HEK293 (cell line): ENCODE measurements around the gene LKAAEAR1.

ENCODE experiments used
- GLI2 ChIP-seq: fragments of 450-650 bp; formaldehyde crosslinking; IDR thresholded peaks from 2 replicates; pipeline ENCODE4; 2017; ENCODE audit warnings: missing biosample characterization, missing genetic modification characterization, low read depth, borderline replicate concordance
- GLI4 ChIP-seq: fragments of 450-650 bp; formaldehyde crosslinking; IDR thresholded peaks from 2 replicates; pipeline ENCODE4 v1.5.1; 2016; ENCODE audit warnings: missing biosample characterization, missing genetic modification characterization
- SCRT1 ChIP-seq: fragments of 450-650 bp; formaldehyde crosslinking; IDR thresholded peaks from 2 replicates; pipeline ENCODE4 v1.5.1; 2016; ENCODE audit warnings: missing biosample characterization, missing genetic modification characterization, borderline replicate concordance
- ZBTB48 ChIP-seq: fragments of 450-650 bp; formaldehyde crosslinking; IDR thresholded peaks from 2 replicates; pipeline ENCODE4 v1.5.1; 2016; ENCODE audit warnings: missing biosample characterization, missing genetic modification characterization
- ZEB2 ChIP-seq: fragments of 450-650 bp; formaldehyde crosslinking; IDR thresholded peaks from 2 replicates; pipeline ENCODE4 v1.5.1; 2016; ENCODE audit warnings: missing biosample characterization, missing genetic modification characterization
- ZIC2 ChIP-seq: fragments of 450-650 bp; formaldehyde crosslinking; IDR thresholded peaks from 2 replicates; pipeline ENCODE4 v1.5.1; 2016; ENCODE audit warnings: missing biosample characterization, missing genetic modification characterization
- ZNF138 ChIP-seq: fragments of 450-650 bp; formaldehyde crosslinking; IDR thresholded peaks from 2 replicates; pipeline ENCODE4 v1.5.1; 2016; ENCODE audit warnings: missing biosample characterization, missing genetic modification characterization, borderline replicate concordance
- ZNF16 ChIP-seq: fragments of 450-650 bp; formaldehyde crosslinking; IDR thresholded peaks from 2 replicates; pipeline ENCODE4 v1.5.1; 2016; ENCODE audit warnings: low read depth, missing biosample characterization, missing genetic modification characterization
- ZNF239 ChIP-seq: fragments of 450-650 bp; formaldehyde crosslinking; IDR thresholded peaks from 2 replicates; pipeline ENCODE4 v1.5.1; 2016; ENCODE audit warnings: missing biosample characterization, missing genetic modification characterization
- ZNF292 ChIP-seq: fragments of 450-650 bp; formaldehyde crosslinking; IDR thresholded peaks from 2 replicates; pipeline ENCODE4 v1.5.1; 2016; ENCODE audit warnings: low read depth, missing biosample characterization, missing genetic modification characterization, borderline replicate concordance
- ZNF311 ChIP-seq: fragments of 450-650 bp; formaldehyde crosslinking; IDR thresholded peaks from 2 replicates; pipeline ENCODE4 v1.5.1; 2017; ENCODE audit warnings: missing biosample characterization, missing genetic modification characterization, borderline replicate concordance
- ZNF324 ChIP-seq: fragments of 450-650 bp; formaldehyde crosslinking; IDR thresholded peaks from 2 replicates; pipeline ENCODE4 v1.5.1; 2016; ENCODE audit warnings: missing biosample characterization, missing genetic modification characterization
- ZNF335 ChIP-seq: fragments of 450-650 bp; formaldehyde crosslinking; conservative IDR thresholded peaks from 2 replicates; pipeline ENCODE4 v1.5.1; 2016; ENCODE audit warnings: missing biosample characterization, missing genetic modification characterization
- ZNF366 ChIP-seq: fragments of 450-650 bp; formaldehyde crosslinking; conservative IDR thresholded peaks from 2 replicates; pipeline ENCODE4 v1.5.1; 2016; ENCODE audit warnings: missing biosample characterization, missing genetic modification characterization
- ZNF404 ChIP-seq: fragments of 450-650 bp; formaldehyde crosslinking; IDR thresholded peaks from 2 replicates; pipeline ENCODE4 v1.5.1; 2017; ENCODE audit warnings: missing biosample characterization, missing genetic modification characterization
- ZNF433 ChIP-seq: fragments of 450-650 bp; formaldehyde crosslinking; IDR thresholded peaks from 2 replicates; pipeline ENCODE4 v1.5.1; 2016; ENCODE audit warnings: missing biosample characterization, missing genetic modification characterization, low read depth
- ZNF501 ChIP-seq: fragments of 450-650 bp; formaldehyde crosslinking; IDR thresholded peaks from 2 replicates; pipeline ENCODE4 v1.5.1; 2016; ENCODE audit warnings: missing biosample characterization, missing genetic modification characterization
- ZNF514 ChIP-seq: fragments of 450-650 bp; formaldehyde crosslinking; IDR thresholded peaks from 2 replicates; pipeline ENCODE4 v1.5.1; 2016; ENCODE audit warnings: missing biosample characterization, missing genetic modification characterization
- ZNF548 ChIP-seq: fragments of 450-650 bp; formaldehyde crosslinking; IDR thresholded peaks from 2 replicates; pipeline ENCODE4 v1.5.1; 2016; ENCODE audit warnings: missing biosample characterization, missing genetic modification characterization
- ZNF596 ChIP-seq: fragments of 450-650 bp; IDR thresholded peaks from 2 replicates; pipeline ENCODE4 v1.5.0; 2018; ENCODE audit warnings: missing biosample characterization, mild to moderate bottlenecking, missing genetic modification characterization, moderate library complexity
- ZNF624 ChIP-seq: fragments of 450-650 bp; formaldehyde crosslinking; IDR thresholded peaks from 2 replicates; pipeline ENCODE4 v1.5.1; 2017; ENCODE audit warnings: missing biosample characterization, missing genetic modification characterization
- ZNF626 ChIP-seq: fragments of 450-650 bp; sonication (Bioruptor Pico); formaldehyde crosslinking; IDR thresholded peaks from 2 replicates; pipeline ENCODE4 v1.5.1; 2018; ENCODE audit warnings: missing biosample characterization, missing genetic modification characterization, inconsistent platforms
- ZNF660 ChIP-seq: fragments of 450-650 bp; IDR thresholded peaks from 2 replicates; pipeline ENCODE4 v1.5.1; 2018; ENCODE audit warnings: missing biosample characterization, mild to moderate bottlenecking, missing genetic modification characterization
- ZNF701 ChIP-seq: fragments of 450-650 bp; formaldehyde crosslinking; IDR thresholded peaks from 2 replicates; pipeline ENCODE4 v1.5.1; 2016; ENCODE audit warnings: missing biosample characterization, missing genetic modification characterization
- ZNF76 ChIP-seq: fragments of 450-650 bp; formaldehyde crosslinking; IDR thresholded peaks from 2 replicates; pipeline ENCODE4; 2016; ENCODE audit warnings: low read depth, missing biosample characterization, missing genetic modification characterization, borderline replicate concordance
- ZNF776 ChIP-seq: fragments of 450-650 bp; formaldehyde crosslinking; IDR thresholded peaks from 2 replicates; pipeline ENCODE4 v1.5.0; 2017; ENCODE audit warnings: missing biosample characterization, missing genetic modification characterization, borderline replicate concordance
- TF ChIP-seq, protein P1 (sequence below): fragments of 450-650 bp; formaldehyde crosslinking; IDR thresholded peaks from 2 replicates; pipeline ENCODE4 v1.5.1; 2016; ENCODE audit warnings: missing biosample characterization, missing genetic modification characterization
- TF ChIP-seq, protein P2 (sequence below): fragments of 450-650 bp; formaldehyde crosslinking; IDR thresholded peaks from 2 replicates; pipeline ENCODE4 v1.5.1; 2017; ENCODE audit warnings: missing biosample characterization, missing genetic modification characterization
- TF ChIP-seq, protein P3 (sequence below): fragments of 450-650 bp; IDR thresholded peaks from 2 replicates; pipeline ENCODE4 v1.5.1; 2018; ENCODE audit warnings: missing biosample characterization, mild to moderate bottlenecking, missing genetic modification characterization
- TF ChIP-seq, protein P4 (sequence below): fragments of 450-650 bp; formaldehyde crosslinking; IDR thresholded peaks from 2 replicates; pipeline ENCODE4 v1.5.1; 2016; ENCODE audit warnings: missing biosample characterization, missing genetic modification characterization
- TF ChIP-seq, protein P5 (sequence below): fragments of 450-650 bp; formaldehyde crosslinking; IDR thresholded peaks from 2 replicates; pipeline ENCODE4 v1.5.1; 2017; ENCODE audit warnings: missing biosample characterization, missing genetic modification characterization
- TF ChIP-seq, protein P6 (sequence below): fragments of 450-650 bp; formaldehyde crosslinking; IDR thresholded peaks from 2 replicates; pipeline ENCODE4 v1.5.1; 2016; ENCODE audit warnings: missing biosample characterization, missing genetic modification characterization

The LKAAEAR1 gene

DNA sequence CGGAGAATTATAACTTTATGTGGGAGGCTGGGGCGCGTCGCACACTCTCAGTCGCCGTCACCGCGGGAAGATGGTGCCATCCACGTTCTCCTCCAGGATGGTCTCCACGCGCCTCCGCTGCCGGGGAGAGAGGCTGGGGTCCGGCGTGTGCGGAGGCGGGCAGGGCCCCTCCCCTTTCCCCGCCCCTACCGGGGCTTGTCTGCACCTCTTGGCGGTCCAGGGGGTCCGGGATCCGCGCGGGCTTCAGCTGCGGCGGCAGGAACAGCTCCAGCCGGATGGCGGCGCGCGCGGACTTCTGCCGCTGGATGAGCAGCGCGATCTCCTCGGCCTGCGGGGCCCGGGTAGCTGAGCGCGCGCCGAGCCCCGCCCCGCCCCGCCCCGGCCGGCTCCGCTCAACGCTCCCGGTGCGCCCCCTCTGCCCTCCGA, 807 bp downstream of the LKAAEAR1 start (continued):
- TF ChIP-seq, protein P1, sequence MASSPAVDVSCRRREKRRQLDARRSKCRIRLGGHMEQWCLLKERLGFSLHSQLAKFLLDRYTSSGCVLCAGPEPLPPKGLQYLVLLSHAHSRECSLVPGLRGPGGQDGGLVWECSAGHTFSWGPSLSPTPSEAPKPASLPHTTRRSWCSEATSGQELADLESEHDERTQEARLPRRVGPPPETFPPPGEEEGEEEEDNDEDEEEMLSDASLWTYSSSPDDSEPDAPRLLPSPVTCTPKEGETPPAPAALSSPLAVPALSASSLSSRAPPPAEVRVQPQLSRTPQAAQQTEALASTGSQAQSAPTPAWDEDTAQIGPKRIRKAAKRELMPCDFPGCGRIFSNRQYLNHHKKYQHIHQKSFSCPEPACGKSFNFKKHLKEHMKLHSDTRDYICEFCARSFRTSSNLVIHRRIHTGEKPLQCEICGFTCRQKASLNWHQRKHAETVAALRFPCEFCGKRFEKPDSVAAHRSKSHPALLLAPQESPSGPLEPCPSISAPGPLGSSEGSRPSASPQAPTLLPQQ, result no peak
- TF ChIP-seq, protein P2, sequence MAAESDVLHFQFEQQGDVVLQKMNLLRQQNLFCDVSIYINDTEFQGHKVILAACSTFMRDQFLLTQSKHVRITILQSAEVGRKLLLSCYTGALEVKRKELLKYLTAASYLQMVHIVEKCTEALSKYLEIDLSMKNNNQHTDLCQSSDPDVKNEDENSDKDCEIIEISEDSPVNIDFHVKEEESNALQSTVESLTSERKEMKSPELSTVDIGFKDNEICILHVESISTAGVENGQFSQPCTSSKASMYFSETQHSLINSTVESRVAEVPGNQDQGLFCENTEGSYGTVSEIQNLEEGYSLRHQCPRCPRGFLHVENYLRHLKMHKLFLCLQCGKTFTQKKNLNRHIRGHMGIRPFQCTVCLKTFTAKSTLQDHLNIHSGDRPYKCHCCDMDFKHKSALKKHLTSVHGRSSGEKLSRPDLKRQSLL (tag by site-specific recombination), result no peak
- no peak for TF ChIP-seq SCRT1
- no peak for TF ChIP-seq ZNF16
- peak; percentile 47; the same call in 1 of the 2 replicates for TF ChIP-seq ZIC2 (tag by site-specific recombination)
- TF ChIP-seq ZNF366, result no peak
- TF ChIP-seq ZNF660, result no peak
- TF ChIP-seq ZNF596 (tag by site-specific recombination), result 0 out of 2 replicates have a peak, but pooled peaks have one; percentile 5
- TF ChIP-seq ZNF501 (tag by site-specific recombination), result no peak
- TF ChIP-seq ZNF76, result no peak
- TF ChIP-seq ZNF433 (tag by site-specific recombination), result no peak
- no peak for TF ChIP-seq ZNF701 (tag by site-specific recombination)
- no peak for TF ChIP-seq ZNF776
- TF ChIP-seq ZNF548 (tag by site-specific recombination), result no peak
- TF ChIP-seq, protein P3, sequence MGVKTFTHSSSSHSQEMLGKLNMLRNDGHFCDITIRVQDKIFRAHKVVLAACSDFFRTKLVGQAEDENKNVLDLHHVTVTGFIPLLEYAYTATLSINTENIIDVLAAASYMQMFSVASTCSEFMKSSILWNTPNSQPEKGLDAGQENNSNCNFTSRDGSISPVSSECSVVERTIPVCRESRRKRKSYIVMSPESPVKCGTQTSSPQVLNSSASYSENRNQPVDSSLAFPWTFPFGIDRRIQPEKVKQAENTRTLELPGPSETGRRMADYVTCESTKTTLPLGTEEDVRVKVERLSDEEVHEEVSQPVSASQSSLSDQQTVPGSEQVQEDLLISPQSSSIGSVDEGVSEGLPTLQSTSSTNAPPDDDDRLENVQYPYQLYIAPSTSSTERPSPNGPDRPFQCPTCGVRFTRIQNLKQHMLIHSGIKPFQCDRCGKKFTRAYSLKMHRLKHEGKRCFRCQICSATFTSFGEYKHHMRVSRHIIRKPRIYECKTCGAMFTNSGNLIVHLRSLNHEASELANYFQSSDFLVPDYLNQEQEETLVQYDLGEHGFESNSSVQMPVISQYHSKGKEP (tag by site-specific recombination), result no peak
- TF ChIP-seq ZNF138 (tag by site-specific recombination), result no peak
- TF ChIP-seq ZNF404 (tag by site-specific recombination), result no peak
- TF ChIP-seq, protein P4, sequence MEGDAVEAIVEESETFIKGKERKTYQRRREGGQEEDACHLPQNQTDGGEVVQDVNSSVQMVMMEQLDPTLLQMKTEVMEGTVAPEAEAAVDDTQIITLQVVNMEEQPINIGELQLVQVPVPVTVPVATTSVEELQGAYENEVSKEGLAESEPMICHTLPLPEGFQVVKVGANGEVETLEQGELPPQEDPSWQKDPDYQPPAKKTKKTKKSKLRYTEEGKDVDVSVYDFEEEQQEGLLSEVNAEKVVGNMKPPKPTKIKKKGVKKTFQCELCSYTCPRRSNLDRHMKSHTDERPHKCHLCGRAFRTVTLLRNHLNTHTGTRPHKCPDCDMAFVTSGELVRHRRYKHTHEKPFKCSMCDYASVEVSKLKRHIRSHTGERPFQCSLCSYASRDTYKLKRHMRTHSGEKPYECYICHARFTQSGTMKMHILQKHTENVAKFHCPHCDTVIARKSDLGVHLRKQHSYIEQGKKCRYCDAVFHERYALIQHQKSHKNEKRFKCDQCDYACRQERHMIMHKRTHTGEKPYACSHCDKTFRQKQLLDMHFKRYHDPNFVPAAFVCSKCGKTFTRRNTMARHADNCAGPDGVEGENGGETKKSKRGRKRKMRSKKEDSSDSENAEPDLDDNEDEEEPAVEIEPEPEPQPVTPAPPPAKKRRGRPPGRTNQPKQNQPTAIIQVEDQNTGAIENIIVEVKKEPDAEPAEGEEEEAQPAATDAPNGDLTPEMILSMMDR (tag by site-specific recombination), result peak; percentile 26
- TF ChIP-seq ZNF239 (tag by site-specific recombination), result no peak
- no peak for TF ChIP-seq ZNF324 (tag by site-specific recombination)
- TF ChIP-seq, protein P5, sequence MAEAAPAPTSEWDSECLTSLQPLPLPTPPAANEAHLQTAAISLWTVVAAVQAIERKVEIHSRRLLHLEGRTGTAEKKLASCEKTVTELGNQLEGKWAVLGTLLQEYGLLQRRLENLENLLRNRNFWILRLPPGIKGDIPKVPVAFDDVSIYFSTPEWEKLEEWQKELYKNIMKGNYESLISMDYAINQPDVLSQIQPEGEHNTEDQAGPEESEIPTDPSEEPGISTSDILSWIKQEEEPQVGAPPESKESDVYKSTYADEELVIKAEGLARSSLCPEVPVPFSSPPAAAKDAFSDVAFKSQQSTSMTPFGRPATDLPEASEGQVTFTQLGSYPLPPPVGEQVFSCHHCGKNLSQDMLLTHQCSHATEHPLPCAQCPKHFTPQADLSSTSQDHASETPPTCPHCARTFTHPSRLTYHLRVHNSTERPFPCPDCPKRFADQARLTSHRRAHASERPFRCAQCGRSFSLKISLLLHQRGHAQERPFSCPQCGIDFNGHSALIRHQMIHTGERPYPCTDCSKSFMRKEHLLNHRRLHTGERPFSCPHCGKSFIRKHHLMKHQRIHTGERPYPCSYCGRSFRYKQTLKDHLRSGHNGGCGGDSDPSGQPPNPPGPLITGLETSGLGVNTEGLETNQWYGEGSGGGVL (tag by site-specific recombination), result no peak
- no peak for TF ChIP-seq ZNF292 (tag by site-specific recombination)
- TF ChIP-seq, protein P6, sequence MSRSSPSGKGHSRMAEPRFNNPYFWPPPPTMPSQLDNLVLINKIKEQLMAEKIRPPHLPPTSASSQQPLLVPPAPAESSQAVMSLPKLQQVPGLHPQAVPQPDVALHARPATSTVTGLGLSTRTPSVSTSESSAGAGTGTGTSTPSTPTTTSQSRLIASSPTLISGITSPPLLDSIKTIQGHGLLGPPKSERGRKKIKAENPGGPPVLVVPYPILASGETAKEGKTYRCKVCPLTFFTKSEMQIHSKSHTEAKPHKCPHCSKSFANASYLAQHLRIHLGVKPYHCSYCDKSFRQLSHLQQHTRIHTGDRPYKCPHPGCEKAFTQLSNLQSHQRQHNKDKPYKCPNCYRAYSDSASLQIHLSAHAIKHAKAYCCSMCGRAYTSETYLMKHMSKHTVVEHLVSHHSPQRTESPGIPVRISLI (tag by site-specific recombination), result no peak
- no peak for TF ChIP-seq GLI4 (tag by site-specific recombination)
- peak; percentile 89; the same call in 1 of the 2 replicates for TF ChIP-seq ZEB2 (tag by site-specific recombination)
- no peak for TF ChIP-seq ZBTB48
- no peak for TF ChIP-seq ZNF514
- TF ChIP-seq GLI2 (tag by site-specific recombination), result no peak
- TF ChIP-seq ZNF624 (tag by site-specific recombination), result no peak
- TF ChIP-seq ZNF626 (tag by site-specific recombination), result no peak
- peak; percentile 78 for TF ChIP-seq ZNF335 (tag by site-specific recombination)
- TF ChIP-seq ZNF311 (tag by site-specific recombination), result no peak
